Liver (tissue), 9 donors: ENCODE measurements around the gene ZNF101. TPM values are rescaled to one million over a fixed set of nuclear protein-coding genes. Genes with fewer than 3 reads are reported as not detected.

ENCODE experiments used
- DNase-seq: peaks from one replicate; pipeline ENCODE4 v3.0.0-alpha.2; 2017; ENCODE audit warnings: low spot score
- H3K27ac ChIP-seq, 2 donors: one replicate each; pipeline ENCODE4 v1.7.0; 2013; ENCODE audit warnings: inconsistent platforms in 2 of 2, low read length in 2 of 2, control low read depth in 1 of 2, low read depth in 1 of 2, mild to moderate bottlenecking in 1 of 2
- H3K27me3 ChIP-seq, 4 donors: one replicate each; pipeline versions ENCODE4 v1.6.1 to v1.7.0; 2013; ENCODE audit warnings: low read length in 3 of 4, inconsistent platforms in 1 of 4, mild to moderate bottlenecking in 1 of 4, moderate library complexity in 1 of 4; ENCODE audit not compliant: control insufficient read depth in 4 of 4, insufficient read depth in 4 of 4
- H3K36me3 ChIP-seq, 4 donors: one replicate each; pipeline versions ENCODE4 v1.6.1 to v1.7.0; 2013; ENCODE audit warnings: low read length in 3 of 4, mild to moderate bottlenecking in 3 of 4, low read depth in 1 of 4, moderate library complexity in 1 of 4; ENCODE audit not compliant: control insufficient read depth in 4 of 4, insufficient read depth in 3 of 4
- H3K4me1 ChIP-seq, 4 donors: one replicate each; pipeline versions ENCODE4 v1.6.1 to v1.7.0; 2013; ENCODE audit warnings: low read length in 3 of 4, mild to moderate bottlenecking in 3 of 4, moderate library complexity in 1 of 4; ENCODE audit not compliant: control insufficient read depth in 4 of 4, insufficient read depth in 4 of 4
- H3K4me3 ChIP-seq, 3 donors: one replicate each; pipeline versions ENCODE4 v1.6.1 to v1.7.0; 2013; ENCODE audit warnings: low read length in 3 of 3, control low read depth in 1 of 3, low read depth in 1 of 3, mild to moderate bottlenecking in 1 of 3
- H3K9ac ChIP-seq, 2 donors: one replicate each; pipeline ENCODE4 v1.7.0; 2013; ENCODE audit warnings: low read length in 2 of 2, mild to moderate bottlenecking in 2 of 2, moderate library complexity in 2 of 2, control low read depth in 1 of 2, low read depth in 1 of 2
- H3K9me3 ChIP-seq, 4 donors: one replicate each; pipeline versions ENCODE4 v1.6.1 to v1.7.0; 2013; ENCODE audit warnings: low read length in 3 of 4; ENCODE audit not compliant: control insufficient read depth in 4 of 4
- EGR1 ChIP-seq, 2 donors: IDR thresholded peaks; 2 replicates each; pipeline ENCODE4 v1.6.1; 2016 to 2018; ENCODE audit warnings: antibody characterized with exemption in 2 of 2, low read depth in 2 of 2
- FOXA1 ChIP-seq: IDR thresholded peaks from 2 replicates; pipeline ENCODE4 v1.6.1; 2016; ENCODE audit warnings: antibody characterized with exemption
- FOXA2 ChIP-seq: IDR thresholded peaks from 2 replicates; pipeline ENCODE4 v1.6.1; 2016; ENCODE audit warnings: antibody characterized with exemption
- GABPA ChIP-seq, 2 donors: IDR thresholded peaks in 1 of 2; conservative IDR thresholded peaks in 1 of 2; 2 replicates each; pipeline ENCODE4 v1.6.1; 2016; ENCODE audit warnings: antibody characterized with exemption in 2 of 2, mild to moderate bottlenecking in 1 of 2, moderate library complexity in 1 of 2
- HNF4G ChIP-seq: IDR thresholded peaks from 2 replicates; pipeline ENCODE4 v1.6.1; 2016; ENCODE audit warnings: antibody characterized with exemption
- JUND ChIP-seq, 2 donors: IDR thresholded peaks; 2 replicates each; pipeline ENCODE4 v1.6.1; 2016; ENCODE audit warnings: antibody characterized with exemption in 2 of 2
- MAX ChIP-seq: IDR thresholded peaks from 2 replicates; pipeline ENCODE4 v1.6.1; 2016; ENCODE audit warnings: antibody characterized with exemption
- NR2F2 ChIP-seq: IDR thresholded peaks from 2 replicates; pipeline ENCODE4 v1.6.1; 2016; ENCODE audit warnings: antibody characterized with exemption
- RAD21 ChIP-seq, 2 donors: IDR thresholded peaks; 2 replicates each; pipeline ENCODE4 v1.6.1; 2016; ENCODE audit warnings: antibody characterized with exemption in 2 of 2, mild to moderate bottlenecking in 2 of 2
- RXRA ChIP-seq, 2 donors: IDR thresholded peaks; 2 replicates each; pipeline ENCODE4 v1.6.1; 2017 to 2018; ENCODE audit warnings: antibody characterized with exemption in 2 of 2, mild to moderate bottlenecking in 1 of 2
- SP1 ChIP-seq: IDR thresholded peaks from 2 replicates; pipeline ENCODE4 v1.6.1; 2018; ENCODE audit warnings: antibody characterized with exemption, mild to moderate bottlenecking
- YY1 ChIP-seq: IDR thresholded peaks from 2 replicates; pipeline ENCODE4 v1.6.1; 2016; ENCODE audit warnings: antibody characterized with exemption, mild to moderate bottlenecking
- WGBS: extraction: QIAGEN DNeasy Blood & Tissue Kit; methylation state at CpG from one replicate; pipeline ENCODE4 v1.1.7; 2013; 5-methylcytosine and 5-hydroxymethylcytosine counted together
- polyA plus RNA-seq, 2 donors: library from polyadenylated mRNA; stranded (reverse) in 1 of 2; unstranded in 1 of 2; fragments of 200-250 nt in 1 of 2; fragments of >200 nt in 1 of 2; fragmentation: Nextera tagmentation in 1 of 2; extraction: Ambion mirVana in 1 of 2; gene quantifications; one replicate each; pipeline versions ENCODE4 v1.2.1 to v1.2.3, GENCODE V29; 2013 to 2015
- total RNA-seq, 2 donors: library from RNA; depleted of rRNA; stranded (reverse); fragments of >200 nt; gene quantifications; one replicate each; pipeline ENCODE4 v1.2.3, GENCODE V29; 2014
- TF ChIP-seq, protein P1 (sequence below): IDR thresholded peaks from 2 replicates; pipeline ENCODE4 v1.6.1; 2016; ENCODE audit warnings: antibody characterized with exemption
- TF ChIP-seq, protein P2 (sequence below): fragments of 150-350 bp; IDR thresholded peaks from 2 replicates; pipeline ENCODE4 v1.5.1; 2017; ENCODE audit warnings: improper control_type of control experiment, low read depth, low read length; ENCODE audit not compliant: missing input control
- TF ChIP-seq, protein P3 (sequence below): IDR thresholded peaks from 2 replicates; pipeline ENCODE4 v1.6.1; 2016; ENCODE audit warnings: antibody characterized with exemption
- donor health status: healthy.
- donor health status: healthy.
- donor health status: healthy.
- donor health status: healthy.
- donor health status: healthy.

The ZNF101 gene
- total and polyA plus RNA-seq, 4 donors, result 1.5 to 6.9 (median 3.5) TPM

DNA sequence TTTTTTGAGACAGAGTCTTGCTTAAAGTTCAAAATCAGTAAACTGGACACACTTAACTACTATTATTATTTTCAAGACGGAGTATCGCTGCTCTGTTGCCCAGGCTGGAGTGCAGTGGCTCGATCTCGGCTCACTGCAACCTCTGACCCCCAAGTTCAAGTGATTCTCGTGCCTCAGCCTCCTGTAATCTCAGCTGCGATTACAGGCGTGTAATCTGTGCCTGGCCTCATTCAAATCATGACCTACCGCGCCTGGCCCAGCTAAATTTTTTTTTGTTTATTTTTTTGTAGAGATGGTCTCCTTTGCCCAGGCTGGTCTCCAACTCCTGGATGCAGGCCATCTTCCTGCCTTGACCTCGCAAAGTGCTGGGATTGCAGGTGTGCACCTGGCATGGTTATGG is 23.0 kb downstream of the ZNF101 start:
- Histone ChIP-seq H3K27ac (no peak overlapping the region), H3K27me3 (no peaks in the 10 kb centered on the region), H3K9me3 (peaks cover 0 to 3% (median 2%) of the 10 kb centered on the region in 4 donors), H3K9ac (no peak overlapping the region), H3K36me3 (no peaks in the 10 kb centered on the region), H3K4me3 (no peak overlapping the region), H3K4me1 (no peaks in the 10 kb centered on the region)
- DNase-seq, result no peak
- TF ChIP-seq SP1, result no peak
- no peak for TF ChIP-seq JUND (IDR thresholded peaks at IDR 0.05)
- TF ChIP-seq RXRA (IDR thresholded peaks at IDR 0.05), result no peak
- no peak for TF ChIP-seq FOXA2
- no peak for TF ChIP-seq GABPA (IDR thresholded peaks at IDR 0.05 in 1 of 2, conservative IDR thresholded peaks at IDR 0.05 in 1 of 2)
- no peak for TF ChIP-seq YY1
- TF ChIP-seq, protein P1, sequence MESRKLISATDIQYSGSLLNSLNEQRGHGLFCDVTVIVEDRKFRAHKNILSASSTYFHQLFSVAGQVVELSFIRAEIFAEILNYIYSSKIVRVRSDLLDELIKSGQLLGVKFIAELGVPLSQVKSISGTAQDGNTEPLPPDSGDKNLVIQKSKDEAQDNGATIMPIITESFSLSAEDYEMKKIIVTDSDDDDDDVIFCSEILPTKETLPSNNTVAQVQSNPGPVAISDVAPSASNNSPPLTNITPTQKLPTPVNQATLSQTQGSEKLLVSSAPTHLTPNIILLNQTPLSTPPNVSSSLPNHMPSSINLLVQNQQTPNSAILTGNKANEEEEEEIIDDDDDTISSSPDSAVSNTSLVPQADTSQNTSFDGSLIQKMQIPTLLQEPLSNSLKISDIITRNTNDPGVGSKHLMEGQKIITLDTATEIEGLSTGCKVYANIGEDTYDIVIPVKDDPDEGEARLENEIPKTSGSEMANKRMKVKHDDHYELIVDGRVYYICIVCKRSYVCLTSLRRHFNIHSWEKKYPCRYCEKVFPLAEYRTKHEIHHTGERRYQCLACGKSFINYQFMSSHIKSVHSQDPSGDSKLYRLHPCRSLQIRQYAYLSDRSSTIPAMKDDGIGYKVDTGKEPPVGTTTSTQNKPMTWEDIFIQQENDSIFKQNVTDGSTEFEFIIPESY, result no peak
- TF ChIP-seq HNF4G, result no peak
- no peak for TF ChIP-seq RAD21 (IDR thresholded peaks at IDR 0.05)
- TF ChIP-seq NR2F2, result no peak
- TF ChIP-seq, protein P2, sequence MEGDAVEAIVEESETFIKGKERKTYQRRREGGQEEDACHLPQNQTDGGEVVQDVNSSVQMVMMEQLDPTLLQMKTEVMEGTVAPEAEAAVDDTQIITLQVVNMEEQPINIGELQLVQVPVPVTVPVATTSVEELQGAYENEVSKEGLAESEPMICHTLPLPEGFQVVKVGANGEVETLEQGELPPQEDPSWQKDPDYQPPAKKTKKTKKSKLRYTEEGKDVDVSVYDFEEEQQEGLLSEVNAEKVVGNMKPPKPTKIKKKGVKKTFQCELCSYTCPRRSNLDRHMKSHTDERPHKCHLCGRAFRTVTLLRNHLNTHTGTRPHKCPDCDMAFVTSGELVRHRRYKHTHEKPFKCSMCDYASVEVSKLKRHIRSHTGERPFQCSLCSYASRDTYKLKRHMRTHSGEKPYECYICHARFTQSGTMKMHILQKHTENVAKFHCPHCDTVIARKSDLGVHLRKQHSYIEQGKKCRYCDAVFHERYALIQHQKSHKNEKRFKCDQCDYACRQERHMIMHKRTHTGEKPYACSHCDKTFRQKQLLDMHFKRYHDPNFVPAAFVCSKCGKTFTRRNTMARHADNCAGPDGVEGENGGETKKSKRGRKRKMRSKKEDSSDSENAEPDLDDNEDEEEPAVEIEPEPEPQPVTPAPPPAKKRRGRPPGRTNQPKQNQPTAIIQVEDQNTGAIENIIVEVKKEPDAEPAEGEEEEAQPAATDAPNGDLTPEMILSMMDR, result no peak
- no peak for TF ChIP-seq EGR1 (IDR thresholded peaks at IDR 0.05; ENCODE audit: low read depth in 2 of 2)
- TF ChIP-seq FOXA1, result no peak
- 92% methylated on average over 10 of the region's 10 CpGs for WGBS

GRCh38 chr19:19696386-19696785 is 27.7 kb downstream of the ZNF101 start:
- no peak overlapping the region for H3K9ac ChIP-seq
- H3K36me3 ChIP-seq, result no peaks in the 10 kb centered on the region
- no peak for TF ChIP-seq RXRA (IDR thresholded peaks at IDR 0.05)
- no peak for TF ChIP-seq EGR1 (IDR thresholded peaks at IDR 0.05; ENCODE audit: low read depth in 2 of 2)
- no peak for TF ChIP-seq SP1
- no peak for TF ChIP-seq HNF4G
- TF ChIP-seq YY1, result no peak
- TF ChIP-seq, protein P2, result no peak
- TF ChIP-seq FOXA2, result no peak
- no peak for TF ChIP-seq MAX
- TF ChIP-seq, protein P1, result no peak
- TF ChIP-seq, protein P3, sequence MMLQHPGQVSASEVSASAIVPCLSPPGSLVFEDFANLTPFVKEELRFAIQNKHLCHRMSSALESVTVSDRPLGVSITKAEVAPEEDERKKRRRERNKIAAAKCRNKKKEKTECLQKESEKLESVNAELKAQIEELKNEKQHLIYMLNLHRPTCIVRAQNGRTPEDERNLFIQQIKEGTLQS, result no peak
- no peak for TF ChIP-seq JUND (IDR thresholded peaks at IDR 0.05)
- DNase-seq, result no peak
- WGBS, result 76% methylated on average over 2 of the region's 2 CpGs
- H3K4me3 ChIP-seq, result no peak overlapping the region
- no peak overlapping the region for H3K27ac ChIP-seq
- H3K27me3 ChIP-seq, result no peaks in the 10 kb centered on the region
- no peaks in the 10 kb centered on the region for H3K4me1 ChIP-seq
- peaks cover 0 to 6% (median 3%) of the 10 kb centered on the region in 4 donors for H3K9me3 ChIP-seq
